Stimulated activated effector memory CD8-positive, alpha-beta T cell treated with anti-CD3 and anti-CD28 coated beads, Interleukin-12 subunit alpha, Interleukin-12 subunit beta, amount 100 ng/mL, for 72 hours (primary cell): Measurements from ENCODE around the gene AGAP1.

Experiments used
- ATAC-seq: fragments of 150-1000 bp; cut with Tn5 transposase; 2 replicates; pipeline ENCODE4 v1.10.0; 2021
- DNase-seq, 2 donors: peaks; one replicate each; pipeline ENCODE4 v3.0.0; 2021 to 2022; ENCODE audit warnings: low spot score in 2 of 2
- H3K27ac Mint-ChIP-seq: one replicate; pipeline ENCODE4 v1.8.0; 2022; ENCODE audit warnings: mild to moderate bottlenecking, mixed read lengths
- H3K36me3 Mint-ChIP-seq: one replicate; pipeline ENCODE4 v1.8.0; 2022; ENCODE audit warnings: mild to moderate bottlenecking, mixed read lengths
- H3K4me1 Mint-ChIP-seq: one replicate; pipeline ENCODE4 v1.8.0; 2022; ENCODE audit warnings: mixed read lengths
- H3K4me3 Mint-ChIP-seq: one replicate; pipeline ENCODE4 v1.8.0; 2022; ENCODE audit warnings: mild to moderate bottlenecking, mixed read lengths
- H3K9me3 Mint-ChIP-seq: one replicate; pipeline ENCODE4 v1.8.0; 2022; ENCODE audit warnings: mixed read lengths

The AGAP1 gene

DNA sequence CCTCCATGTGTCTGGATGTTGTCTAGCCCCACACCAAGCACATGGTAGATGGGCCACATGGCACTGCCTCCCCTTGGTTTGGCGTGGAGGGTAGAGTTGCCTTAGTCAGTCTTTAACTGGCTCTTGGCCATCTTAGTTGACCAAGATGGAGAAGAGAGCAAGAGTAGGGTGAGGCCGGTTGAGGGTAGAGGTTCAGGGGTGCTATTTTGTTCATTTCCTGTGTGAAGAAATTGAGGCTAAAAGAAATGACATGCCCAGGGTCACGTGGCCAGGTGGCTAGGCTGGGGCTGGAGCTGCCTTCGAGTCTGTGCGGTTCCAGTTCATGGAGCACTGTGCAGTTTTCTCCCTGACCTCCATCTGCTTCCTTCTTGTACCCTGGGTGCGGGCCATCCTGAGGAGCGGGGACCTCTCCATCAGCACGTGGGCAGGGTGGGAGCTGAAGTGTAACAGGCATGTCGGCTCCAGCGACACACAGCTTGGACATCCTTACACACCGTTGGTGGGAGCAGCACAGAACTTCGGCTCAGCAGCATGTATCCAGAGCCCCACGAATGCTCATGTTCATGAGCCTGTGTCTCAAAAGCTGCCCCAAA is 461.1 kb downstream of the AGAP1 start:
- Mint-ChIP-seq H3K36me3 (no peaks in the 10 kb centered on the region), H3K27ac (no peak overlapping the region), H3K4me3 (no peak overlapping the region), H3K9me3 (no peaks in the 10 kb centered on the region), H3K4me1 (peaks cover 23% of the 10 kb centered on the region)
- DNase-seq (no peak), ATAC-seq (peak; percentile 45)

DNA sequence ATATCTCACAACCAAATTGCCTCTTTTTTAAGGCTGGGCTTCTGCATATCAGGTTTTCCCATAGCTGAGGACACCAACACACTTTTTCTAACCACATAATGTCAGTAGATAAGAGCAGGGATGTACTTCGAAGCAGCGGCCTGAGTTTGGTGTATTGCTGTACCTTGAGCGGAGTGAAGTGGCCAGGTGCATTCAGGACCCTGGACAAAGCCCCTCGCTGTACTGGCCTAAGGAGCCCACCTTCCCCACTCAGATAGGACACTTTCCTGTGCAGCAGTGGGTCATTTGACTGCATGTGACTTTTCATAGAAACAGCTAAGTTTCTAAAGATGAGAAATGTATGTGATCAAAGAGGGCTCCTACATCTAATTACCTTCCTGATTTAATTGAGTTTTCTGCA is 461.8 kb downstream of the AGAP1 start:
- H3K4me3 Mint-ChIP-seq, result no peak overlapping the region
- no peaks in the 10 kb centered on the region for H3K9me3 Mint-ChIP-seq
- no peak overlapping the region for H3K27ac Mint-ChIP-seq
- no peak for ATAC-seq
- peaks cover 20% of the 10 kb centered on the region for H3K4me1 Mint-ChIP-seq
- no peaks in the 10 kb centered on the region for H3K36me3 Mint-ChIP-seq
- no peak for DNase-seq

DNA sequence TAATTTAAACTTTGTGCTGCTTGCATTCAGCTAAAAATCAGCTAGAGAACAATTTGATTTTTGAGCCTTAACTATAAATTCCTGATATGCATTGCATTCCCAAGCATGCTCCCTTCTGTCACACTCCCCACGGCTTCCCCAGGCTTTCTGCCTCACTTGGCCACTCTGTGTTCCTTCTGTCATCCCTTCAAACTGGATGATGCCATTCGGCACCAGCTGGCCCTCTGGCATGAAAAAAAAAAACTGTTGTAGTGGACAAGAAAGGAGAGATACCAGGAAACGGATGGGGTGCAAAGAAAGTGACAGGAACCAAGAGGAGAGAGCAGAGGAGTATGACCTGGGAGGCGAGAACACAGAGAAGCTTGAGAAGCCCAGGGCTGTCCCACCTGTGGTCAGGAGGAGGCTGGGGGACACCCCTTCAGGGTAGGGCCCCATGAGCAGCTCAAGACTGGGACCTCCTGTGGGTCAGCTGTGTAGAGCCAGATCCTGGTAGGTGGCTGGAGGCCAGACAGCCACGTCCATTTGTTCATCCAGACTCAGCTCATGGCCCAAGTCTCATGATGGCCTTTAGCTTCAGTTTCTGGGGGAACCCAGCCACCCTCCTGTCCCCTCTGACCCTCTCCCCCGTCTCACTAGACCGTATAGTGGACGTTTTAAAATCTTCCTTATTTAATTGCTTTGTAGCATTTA is 462.6 kb downstream of the AGAP1 start:
- Mint-ChIP-seq H3K4me3 (no peak overlapping the region), H3K4me1 (peaks cover 17% of the 10 kb centered on the region), H3K36me3 (no peaks in the 10 kb centered on the region), H3K27ac (no peak overlapping the region), H3K9me3 (no peaks in the 10 kb centered on the region)
- ATAC-seq (no peak), DNase-seq (no peak)

DNA sequence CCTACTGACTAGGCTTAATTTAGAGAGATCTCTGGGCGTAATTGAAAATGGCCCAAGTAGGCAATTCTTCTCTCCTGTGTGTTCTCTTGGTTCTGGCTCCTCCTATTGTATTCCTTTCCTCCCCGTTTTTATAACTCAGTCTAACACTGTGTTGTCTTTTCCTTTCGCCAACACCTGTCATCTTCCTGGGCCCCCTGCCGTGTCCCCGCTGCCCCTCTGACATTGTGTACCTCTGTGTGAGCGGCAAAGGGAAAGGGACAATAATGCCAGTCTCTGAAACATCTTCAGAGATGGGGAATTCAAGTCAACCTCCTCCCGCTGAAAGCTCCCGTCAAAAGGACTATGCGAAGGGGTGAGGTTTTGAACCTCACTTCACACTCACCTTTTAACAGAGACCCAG is 463.4 kb downstream of the AGAP1 start:
- no peaks in the 10 kb centered on the region for H3K36me3 Mint-ChIP-seq
- H3K4me1 Mint-ChIP-seq, result peaks cover 9% of the 10 kb centered on the region
- no peaks in the 10 kb centered on the region for H3K9me3 Mint-ChIP-seq
- no peak overlapping the region for H3K4me3 Mint-ChIP-seq
- no peak for ATAC-seq
- DNase-seq, result no peak
- no peak overlapping the region for H3K27ac Mint-ChIP-seq

DNA sequence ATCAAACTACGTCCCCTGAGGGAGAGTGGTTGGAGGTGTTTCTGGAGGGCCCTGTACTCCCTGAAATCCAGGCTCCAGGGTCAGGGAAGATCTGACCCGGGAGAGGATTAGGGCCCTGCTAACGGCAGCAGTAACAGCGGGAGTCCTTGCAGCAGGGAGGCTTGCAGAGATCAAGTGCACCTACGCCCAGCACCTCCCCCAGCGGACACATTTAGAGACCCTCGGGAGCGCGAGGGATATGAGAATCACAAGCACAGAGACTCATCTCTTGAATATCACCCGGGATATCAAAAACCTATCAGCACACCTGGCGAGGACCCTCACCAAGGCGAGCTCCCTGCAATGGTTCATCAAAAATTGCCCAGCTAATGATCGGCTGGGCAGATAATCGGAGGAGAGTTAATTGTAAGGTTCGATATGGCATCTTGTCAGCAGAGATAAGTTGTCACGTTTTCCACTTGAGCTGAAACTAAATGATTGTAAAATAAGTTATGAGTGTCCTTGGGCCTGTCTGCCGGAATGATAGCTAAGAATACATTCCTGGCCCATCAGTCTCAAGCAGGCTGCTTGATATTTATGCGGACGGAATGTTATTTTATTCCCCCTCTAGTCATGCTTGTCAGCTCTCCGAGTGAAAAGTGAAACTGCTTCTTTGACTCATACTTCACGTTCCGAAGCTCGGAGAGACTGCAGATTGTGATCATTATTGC is 464.5 kb downstream of the AGAP1 start:
- DNase-seq (no peak), ATAC-seq (no peak)
- H3K27ac Mint-ChIP-seq, result no peak overlapping the region
- no peaks in the 10 kb centered on the region for H3K9me3 Mint-ChIP-seq
- no peak overlapping the region for H3K4me3 Mint-ChIP-seq
- peaks cover 9% of the 10 kb centered on the region for H3K4me1 Mint-ChIP-seq
- no peaks in the 10 kb centered on the region for H3K36me3 Mint-ChIP-seq

DNA sequence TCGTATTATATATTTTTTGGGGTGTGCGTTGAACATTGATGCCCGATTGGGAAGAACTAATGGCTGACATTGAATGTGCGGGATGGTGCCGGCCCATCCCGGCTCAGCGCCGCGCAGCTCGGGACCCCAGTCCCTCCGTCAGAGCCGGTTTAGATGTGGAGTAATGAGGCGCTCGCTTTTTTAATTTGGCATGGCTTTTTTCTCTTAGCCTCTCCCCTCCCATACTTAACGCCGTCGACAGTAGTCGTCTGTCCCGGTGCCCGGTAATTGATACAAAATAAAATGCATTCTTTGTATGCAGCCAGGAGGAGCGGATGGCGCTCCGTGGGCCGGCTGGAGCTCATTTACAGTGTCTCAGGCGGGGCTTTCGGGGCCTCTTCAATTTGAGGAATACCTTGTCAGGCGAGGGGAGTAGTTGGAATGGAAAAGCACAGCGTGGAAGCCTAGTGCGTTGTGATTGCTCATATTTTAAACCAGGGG is 465.1 kb downstream of the AGAP1 start:
- Mint-ChIP-seq H3K27ac (no peak overlapping the region), H3K4me1 (peaks cover 12% of the 10 kb centered on the region), H3K9me3 (no peaks in the 10 kb centered on the region), H3K36me3 (no peaks in the 10 kb centered on the region), H3K4me3 (no peak overlapping the region)
- DNase-seq (no peak), ATAC-seq (no peak)

DNA sequence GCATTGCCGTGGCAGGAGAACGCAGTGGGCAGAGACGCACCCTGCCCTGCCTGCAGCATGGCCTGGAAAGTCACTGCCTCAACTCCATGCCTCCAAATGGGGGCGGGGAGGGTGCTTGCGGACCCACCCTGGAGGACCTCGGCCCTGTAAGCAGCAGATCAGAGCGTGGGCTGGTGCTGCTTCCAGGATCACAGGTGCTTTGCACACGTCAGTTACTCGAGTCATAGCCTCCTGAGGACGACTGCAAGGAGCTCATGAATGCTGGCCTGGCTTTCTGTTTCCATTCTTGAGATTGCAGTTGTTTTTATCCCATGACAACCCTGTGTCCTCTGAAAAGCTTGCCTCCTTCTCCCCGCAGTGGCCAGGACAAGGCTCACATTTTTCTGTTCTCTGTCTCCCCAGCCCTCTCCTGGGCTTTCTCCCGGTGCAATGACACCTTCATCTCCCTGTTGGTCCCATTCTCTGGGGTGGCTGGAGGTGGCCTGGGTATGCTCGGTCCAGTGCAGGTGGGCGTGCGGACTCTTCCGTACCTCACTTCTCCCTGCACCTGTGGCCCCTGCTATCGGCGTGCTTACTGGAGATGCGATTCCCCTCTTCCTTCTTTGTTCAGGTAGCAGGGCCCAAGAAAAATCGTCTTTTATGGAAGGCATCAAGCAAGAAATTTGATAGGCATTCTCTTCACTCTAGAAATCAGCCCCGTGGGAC is 466.3 kb downstream of the AGAP1 start:
- Mint-ChIP-seq H3K27ac (no peak overlapping the region), H3K36me3 (no peaks in the 10 kb centered on the region), H3K9me3 (no peaks in the 10 kb centered on the region), H3K4me1 (peaks cover 9% of the 10 kb centered on the region), H3K4me3 (no peak overlapping the region)
- DNase-seq (no peak), ATAC-seq (no peak)

DNA sequence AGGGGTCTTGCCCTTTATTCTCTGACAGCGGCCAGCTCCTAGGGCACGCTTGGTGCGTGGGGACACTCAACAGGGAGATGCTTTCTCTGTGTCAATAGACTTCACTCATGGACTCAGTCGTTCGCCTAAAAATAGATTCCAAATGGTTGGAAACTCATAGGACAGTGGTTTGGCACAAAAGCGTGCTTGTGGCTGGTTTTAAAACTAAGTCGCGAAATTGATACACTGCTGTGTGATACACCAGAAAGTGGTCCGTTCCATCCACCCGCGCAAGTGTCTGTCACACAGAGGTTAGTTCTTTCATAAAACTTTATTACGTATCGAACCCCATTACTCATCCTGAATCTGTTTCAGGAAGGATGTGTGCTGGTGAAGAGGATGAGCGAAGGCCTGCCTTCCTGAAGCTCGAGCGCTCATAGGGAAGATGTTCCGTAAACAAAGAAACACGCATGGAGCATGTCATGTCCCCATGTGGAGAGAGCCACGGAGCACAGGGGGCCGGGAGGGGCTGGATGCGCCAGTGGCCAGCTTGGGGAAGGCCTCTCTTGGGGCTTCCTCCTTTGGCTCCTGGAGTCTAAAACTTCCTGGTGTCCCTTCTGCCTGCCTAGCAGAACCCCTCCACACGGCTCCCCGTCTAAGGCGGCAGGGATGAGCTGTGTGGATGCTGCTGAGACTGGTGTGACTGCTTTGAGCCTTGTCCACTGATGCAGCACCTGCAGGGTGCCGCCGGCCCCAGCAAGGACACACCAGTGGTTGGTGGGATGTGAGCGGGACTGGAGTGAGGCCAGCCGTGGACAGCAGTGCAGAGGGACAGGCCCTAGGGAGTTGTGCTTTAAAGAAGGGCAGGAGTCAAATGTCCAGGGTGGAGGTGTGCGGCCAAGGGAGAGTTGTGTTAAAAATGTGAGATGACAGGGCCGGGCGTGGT is 467.1 kb downstream of the AGAP1 start:
- DNase-seq (no peak), ATAC-seq (no peak)
- no peaks in the 10 kb centered on the region for H3K9me3 Mint-ChIP-seq
- H3K36me3 Mint-ChIP-seq, result no peaks in the 10 kb centered on the region
- H3K4me1 Mint-ChIP-seq, result peaks cover 15% of the 10 kb centered on the region
- H3K27ac Mint-ChIP-seq, result no peak overlapping the region
- H3K4me3 Mint-ChIP-seq, result no peak overlapping the region

DNA sequence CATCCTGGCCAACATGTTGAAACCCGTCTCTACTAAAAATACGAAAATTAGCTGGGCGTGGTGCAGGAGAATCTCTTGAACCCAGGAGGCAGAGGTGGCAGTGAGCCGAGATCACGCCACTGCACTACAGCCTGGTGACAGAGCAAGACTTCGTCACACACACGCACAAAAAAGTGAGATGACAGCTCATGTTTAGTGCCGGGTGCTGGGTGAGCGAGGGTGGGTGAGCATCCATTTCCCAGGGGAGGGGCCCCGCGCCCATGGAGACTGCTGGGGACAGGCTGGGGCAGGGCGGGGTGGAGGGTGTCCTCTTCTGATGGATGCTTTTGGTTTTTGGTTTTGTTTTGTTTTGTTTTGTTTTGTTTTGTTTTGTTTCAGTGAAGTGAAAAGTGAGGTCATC is 467.9 kb downstream of the AGAP1 start:
- no peak overlapping the region for H3K27ac Mint-ChIP-seq
- no peak overlapping the region for H3K4me3 Mint-ChIP-seq
- no peak for DNase-seq
- H3K9me3 Mint-ChIP-seq, result no peaks in the 10 kb centered on the region
- ATAC-seq, result no peak
- peaks cover under 1% of the 10 kb centered on the region for H3K36me3 Mint-ChIP-seq
- H3K4me1 Mint-ChIP-seq, result peaks cover 15% of the 10 kb centered on the region

DNA sequence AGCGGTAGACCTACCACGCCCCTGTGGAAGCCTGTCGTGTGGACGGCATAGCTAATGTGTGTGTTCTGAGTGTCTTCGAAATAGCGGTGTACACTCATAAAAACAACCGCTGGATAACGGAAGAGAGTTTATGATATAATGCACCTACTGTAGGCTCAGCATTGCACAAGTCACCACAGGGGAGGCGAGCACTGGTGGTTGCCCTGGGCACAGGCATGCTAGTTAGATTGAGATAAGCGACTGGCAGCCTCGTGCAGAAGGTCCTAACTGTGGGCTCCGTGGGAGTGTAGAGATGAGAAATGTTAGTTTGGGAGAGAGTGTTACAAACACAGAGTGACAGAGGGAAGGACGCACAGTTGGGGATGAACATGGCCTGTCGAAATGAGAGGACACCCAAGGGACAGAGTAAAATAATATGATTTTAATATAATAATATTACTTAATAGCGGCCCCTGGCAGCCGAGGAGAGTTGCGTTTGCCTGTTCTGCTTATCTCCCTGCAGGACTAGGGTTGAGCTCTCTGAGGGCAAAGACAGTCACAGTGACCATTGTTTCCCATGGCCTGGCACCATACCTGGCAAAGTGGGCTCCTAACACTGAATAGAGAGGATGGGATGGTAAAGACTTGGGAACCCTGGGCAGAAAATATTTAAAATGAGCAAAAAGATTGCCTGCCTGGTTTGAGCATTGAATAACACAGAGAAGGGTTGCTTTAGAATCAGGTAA is 470.2 kb downstream of the AGAP1 start:
- Mint-ChIP-seq H3K36me3 (peaks cover 10% of the 10 kb centered on the region), H3K9me3 (no peaks in the 10 kb centered on the region), H3K4me1 (peaks cover 21% of the 10 kb centered on the region), H3K4me3 (no peak overlapping the region), H3K27ac (peak overlapping the region; percentile 33)
- DNase-seq, result no peak
- ATAC-seq, result no peak

DNA sequence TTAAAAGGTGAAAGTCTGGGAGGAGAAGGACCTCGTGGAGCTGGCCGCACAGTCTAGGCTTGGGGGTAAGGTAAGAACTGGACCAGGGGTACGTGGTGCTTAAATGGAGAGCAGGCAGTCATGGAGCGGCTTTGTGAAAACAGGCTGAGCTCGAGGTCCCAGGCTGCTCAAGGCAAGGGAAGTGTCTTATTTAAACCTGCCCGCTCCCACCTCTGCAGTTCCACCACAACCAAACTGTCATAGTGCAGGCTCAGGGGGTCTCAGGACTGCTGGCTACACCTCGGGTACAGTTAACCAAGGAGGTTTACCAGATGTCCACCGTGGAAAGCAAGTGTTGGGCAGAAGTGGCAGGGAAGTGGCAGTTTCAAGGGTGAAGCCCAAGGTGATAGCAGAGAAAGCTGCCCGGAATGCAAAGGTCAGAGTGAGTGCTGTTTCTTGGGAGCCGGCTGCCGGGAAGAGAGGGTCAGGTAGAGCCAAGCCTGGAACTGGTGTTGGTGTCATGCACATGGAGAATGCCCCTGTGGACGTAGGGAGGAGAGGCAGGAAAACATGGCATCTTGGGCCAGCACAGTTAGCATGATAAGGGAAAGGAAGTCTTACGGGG is 471.0 kb downstream of the AGAP1 start:
- DNase-seq (no peak), ATAC-seq (no peak)
- Mint-ChIP-seq H3K4me3 (no peak overlapping the region), H3K4me1 (peaks cover 21% of the 10 kb centered on the region), H3K27ac (peak overlapping the region; percentile 33), H3K9me3 (no peaks in the 10 kb centered on the region), H3K36me3 (peaks cover 18% of the 10 kb centered on the region)

DNA sequence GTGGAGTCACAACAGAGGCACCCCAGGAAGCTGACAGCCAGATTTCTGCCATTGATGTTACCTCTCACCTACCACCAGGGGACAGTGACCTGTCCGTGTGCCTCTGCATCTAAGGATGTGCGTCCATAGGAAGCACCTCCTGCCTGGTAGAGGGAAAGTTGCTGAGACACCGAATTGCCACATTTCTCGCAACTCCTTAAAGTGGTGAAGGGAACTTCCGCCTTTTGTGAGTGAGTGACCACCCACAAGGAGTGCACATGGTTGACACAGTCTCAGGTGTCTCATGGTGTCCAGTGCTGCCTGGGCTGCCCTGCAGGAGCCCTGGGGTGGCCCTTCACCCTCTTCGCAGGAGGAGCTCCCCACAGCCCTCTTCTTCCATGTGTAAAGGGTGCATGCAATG is 472.6 kb downstream of the AGAP1 start:
- peaks cover 22% of the 10 kb centered on the region for H3K36me3 Mint-ChIP-seq
- no peak for DNase-seq
- H3K9me3 Mint-ChIP-seq, result no peaks in the 10 kb centered on the region

DNA sequence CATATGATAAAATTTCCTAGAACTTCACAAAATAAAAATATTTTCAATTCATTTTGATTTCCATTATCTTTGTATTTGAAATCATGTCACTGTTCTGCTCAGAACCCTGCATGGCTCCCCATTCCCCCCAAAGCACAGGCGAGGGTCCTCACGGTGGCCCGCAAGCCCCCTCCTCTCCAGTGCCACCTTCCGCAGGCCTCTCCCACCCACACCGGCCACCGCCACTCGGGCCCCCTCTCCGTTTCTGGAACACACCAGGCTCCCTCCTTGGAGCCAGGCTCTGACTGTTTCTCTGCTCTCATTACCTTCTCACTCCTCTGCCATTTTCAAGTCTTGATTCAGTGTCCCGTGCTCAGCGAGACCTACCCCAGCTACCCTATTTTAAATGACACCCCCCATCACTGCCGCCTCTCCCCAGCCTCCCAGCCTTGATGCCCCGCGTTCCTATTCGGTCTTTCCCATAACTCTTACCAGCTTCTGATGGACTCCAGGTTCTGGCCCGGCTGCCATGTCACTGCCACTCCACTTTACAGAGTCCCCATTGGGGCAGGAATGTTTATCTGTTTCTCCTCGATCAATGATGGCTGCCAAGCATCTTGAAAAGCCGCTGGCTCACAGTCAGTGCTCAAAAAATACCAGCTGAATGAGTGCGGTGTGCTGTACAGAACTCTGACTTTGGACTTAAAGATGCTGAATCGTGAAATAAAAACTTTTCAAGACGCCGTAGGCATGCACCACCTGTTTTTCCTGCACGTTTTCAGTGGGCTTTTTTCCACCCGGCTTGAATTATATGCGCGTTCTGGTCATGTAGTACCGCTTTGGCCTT is 473.3 kb downstream of the AGAP1 start:
- ATAC-seq, result no peak
- no peak overlapping the region for H3K4me3 Mint-ChIP-seq
- H3K4me1 Mint-ChIP-seq, result peaks cover 21% of the 10 kb centered on the region

More for the DNA sequence above, 472.6 kb downstream of the AGAP1 start:
- no peak for ATAC-seq
- Mint-ChIP-seq H3K4me1 (peaks cover 21% of the 10 kb centered on the region), H3K4me3 (no peak overlapping the region), H3K27ac (no peak overlapping the region)

More for the DNA sequence above, 473.3 kb downstream of the AGAP1 start:
- H3K9me3 Mint-ChIP-seq, result no peaks in the 10 kb centered on the region
- DNase-seq, result no peak
- H3K27ac Mint-ChIP-seq, result no peak overlapping the region
- peaks cover 22% of the 10 kb centered on the region for H3K36me3 Mint-ChIP-seq
